ENCODE data around the gene CDH24.

CDH24 gene

DNA sequence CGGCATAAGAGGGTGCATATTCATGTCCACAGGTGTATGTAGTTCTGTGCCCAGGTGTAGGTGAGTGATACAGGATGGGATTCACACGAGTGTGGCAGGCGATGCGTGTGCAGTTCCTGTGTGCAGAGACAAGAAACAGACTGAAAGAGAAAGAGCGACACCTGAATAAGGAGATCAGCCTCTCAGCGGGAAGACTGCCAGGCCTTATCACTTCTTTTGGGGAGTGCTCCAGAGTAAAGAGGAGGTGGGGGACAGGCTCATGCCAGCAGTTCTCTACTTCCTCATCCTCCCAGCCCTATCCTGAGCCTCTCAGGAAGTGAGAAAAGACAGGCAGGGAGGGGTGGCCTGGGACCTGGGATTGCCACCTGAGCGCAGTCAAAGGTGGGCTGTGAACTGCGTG lies 12.5 kb downstream of the CDH24 start:
- TF ChIP-seq, protein P1, sequence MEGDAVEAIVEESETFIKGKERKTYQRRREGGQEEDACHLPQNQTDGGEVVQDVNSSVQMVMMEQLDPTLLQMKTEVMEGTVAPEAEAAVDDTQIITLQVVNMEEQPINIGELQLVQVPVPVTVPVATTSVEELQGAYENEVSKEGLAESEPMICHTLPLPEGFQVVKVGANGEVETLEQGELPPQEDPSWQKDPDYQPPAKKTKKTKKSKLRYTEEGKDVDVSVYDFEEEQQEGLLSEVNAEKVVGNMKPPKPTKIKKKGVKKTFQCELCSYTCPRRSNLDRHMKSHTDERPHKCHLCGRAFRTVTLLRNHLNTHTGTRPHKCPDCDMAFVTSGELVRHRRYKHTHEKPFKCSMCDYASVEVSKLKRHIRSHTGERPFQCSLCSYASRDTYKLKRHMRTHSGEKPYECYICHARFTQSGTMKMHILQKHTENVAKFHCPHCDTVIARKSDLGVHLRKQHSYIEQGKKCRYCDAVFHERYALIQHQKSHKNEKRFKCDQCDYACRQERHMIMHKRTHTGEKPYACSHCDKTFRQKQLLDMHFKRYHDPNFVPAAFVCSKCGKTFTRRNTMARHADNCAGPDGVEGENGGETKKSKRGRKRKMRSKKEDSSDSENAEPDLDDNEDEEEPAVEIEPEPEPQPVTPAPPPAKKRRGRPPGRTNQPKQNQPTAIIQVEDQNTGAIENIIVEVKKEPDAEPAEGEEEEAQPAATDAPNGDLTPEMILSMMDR (IDR thresholded peaks at IDR 0.05; ENCODE audit: low read depth, low read length) = no peak
- DNase-seq (ENCODE audit: low read depth in 2 of 2) = no peak
- H3K4me3 ChIP-seq (replicated peaks in 1 of 2; ENCODE audit: low read depth in 2 of 2, low read length in 2 of 2) = no peak overlapping the region

DNA sequence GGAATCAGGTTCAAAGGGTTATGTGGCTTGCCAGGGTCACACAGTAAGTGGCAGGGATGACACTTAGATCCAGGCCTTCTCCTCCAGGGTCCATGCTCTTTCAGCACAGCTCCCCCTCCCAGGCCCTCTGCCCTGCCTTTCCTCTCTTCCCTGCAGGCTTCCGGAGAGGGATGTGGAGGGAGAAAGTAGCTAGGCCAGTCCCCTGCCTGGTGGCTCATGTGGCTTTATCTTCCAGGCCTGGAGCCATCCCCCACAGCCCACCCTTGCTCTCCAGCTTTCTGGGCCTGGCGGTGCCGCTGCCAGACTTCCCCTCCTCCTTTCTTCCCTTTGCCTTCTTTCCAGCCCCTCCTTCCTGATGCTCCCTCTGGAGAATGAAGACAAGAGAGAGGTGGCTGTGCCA lies 13.6 kb downstream of the CDH24 start:
- TF ChIP-seq, protein P1 (IDR thresholded peaks at IDR 0.05; ENCODE audit: low read depth, low read length) = no peak
- no peak overlapping the region for H3K4me3 ChIP-seq (replicated peaks in 1 of 2; ENCODE audit: low read depth in 2 of 2, low read length in 2 of 2)
- DNase-seq (ENCODE audit: low read depth in 2 of 2) = no peak

DNA sequence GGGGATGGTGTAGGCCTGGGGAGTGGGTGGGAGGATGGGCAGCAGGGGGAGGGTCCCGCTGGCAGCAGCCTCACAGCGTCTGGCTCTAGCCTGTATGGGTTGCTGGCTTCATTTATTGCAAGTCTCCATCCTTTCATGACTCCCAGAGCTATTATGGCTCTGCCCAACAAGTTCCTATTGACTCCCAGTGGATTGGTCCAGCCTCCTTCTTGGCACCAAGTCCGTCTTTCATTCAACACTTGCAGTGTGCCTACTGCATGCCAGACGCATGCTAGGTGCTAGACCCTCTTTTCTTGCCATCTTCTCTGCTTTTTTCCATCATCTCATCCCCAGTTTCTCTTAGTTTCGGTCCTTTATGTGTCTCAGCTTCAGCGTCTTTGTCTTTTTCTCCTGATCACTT lies 14.2 kb downstream of the CDH24 start:
- DNase-seq (ENCODE audit: low read depth in 2 of 2) = no peak
- TF ChIP-seq, protein P1 (IDR thresholded peaks at IDR 0.05; ENCODE audit: low read depth, low read length) = no peak
- H3K4me3 ChIP-seq (replicated peaks in 1 of 2; ENCODE audit: low read depth in 2 of 2, low read length in 2 of 2) = no peak overlapping the region

DNA sequence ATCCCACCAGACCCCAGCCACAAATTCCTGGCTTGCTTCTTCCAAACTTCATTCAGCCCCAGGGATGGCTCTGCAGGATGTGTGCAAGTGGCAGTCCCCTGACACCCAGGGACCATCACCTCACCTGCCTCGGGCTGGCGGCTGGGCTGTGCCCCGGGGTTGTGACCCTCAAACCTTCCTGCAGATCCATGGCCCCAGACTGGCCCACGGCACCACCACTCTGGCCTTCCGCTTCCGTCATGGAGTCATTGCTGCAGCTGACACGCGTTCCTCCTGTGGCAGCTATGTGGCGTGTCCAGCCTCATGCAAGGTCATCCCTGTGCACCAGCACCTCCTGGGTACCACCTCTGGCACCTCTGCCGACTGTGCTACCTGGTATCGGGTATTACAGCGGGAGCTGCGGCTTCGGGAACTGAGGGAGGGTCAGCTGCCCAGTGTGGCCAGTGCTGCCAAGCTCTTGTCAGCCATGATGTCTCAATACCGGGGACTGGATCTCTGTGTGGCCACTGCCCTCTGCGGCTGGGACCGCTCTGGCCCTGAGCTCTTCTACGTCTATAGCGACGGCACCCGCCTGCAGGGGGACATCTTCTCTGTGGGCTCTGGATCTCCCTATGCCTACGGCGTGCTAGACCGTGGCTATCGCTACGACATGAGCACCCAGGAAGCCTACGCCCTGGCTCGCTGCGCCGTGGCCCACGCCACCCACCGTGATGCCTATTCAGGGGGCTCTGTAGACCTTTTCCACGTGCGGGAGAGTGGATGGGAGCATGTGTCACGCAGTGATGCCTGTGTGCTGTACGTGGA lies 15.0 kb downstream of the CDH24 start, which contains the start of gene PSMB11:
PSMB11 (plus strand) TSS at position 51 of the 804 bp plus-strand sequence; CDS start at position 65, 14 bp downstream.
- DNase-seq (ENCODE audit: low read depth in 2 of 2) = no peak
- TF ChIP-seq, protein P1 (IDR thresholded peaks at IDR 0.05; ENCODE audit: low read depth, low read length) = no peak
- no peak within 1 kb of the TSS for H3K4me3 ChIP-seq (replicated peaks in 1 of 2; ENCODE audit: low read depth in 2 of 2, low read length in 2 of 2)

DNA sequence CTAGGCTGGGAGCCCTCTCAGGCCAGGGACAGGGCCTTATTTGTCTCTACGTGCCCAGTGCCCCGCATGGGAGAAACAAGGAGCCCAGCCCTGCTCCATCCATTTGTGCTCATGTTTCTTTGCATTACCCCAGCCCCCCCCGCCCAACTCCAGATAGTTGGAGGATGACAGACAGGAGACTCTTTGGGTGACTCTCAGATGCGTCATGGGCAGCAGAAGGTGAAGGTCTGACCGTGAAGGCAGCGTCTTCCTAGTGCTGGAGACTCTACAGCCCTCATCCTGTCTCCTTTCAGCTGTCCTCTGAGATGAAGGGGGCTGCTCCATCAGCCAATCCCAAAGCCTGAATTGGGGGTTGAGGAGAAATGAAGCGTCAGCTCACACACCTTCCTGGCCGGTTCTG lies 15.6 kb downstream of the CDH24 start:
- TF ChIP-seq, protein P1 (IDR thresholded peaks at IDR 0.05; ENCODE audit: low read depth, low read length) = no peak
- DNase-seq (ENCODE audit: low read depth in 2 of 2) = peak in 1 of 2 donors; percentile 35
- H3K4me3 ChIP-seq (replicated peaks in 1 of 2; ENCODE audit: low read depth in 2 of 2, low read length in 2 of 2) = no peak overlapping the region

DNA sequence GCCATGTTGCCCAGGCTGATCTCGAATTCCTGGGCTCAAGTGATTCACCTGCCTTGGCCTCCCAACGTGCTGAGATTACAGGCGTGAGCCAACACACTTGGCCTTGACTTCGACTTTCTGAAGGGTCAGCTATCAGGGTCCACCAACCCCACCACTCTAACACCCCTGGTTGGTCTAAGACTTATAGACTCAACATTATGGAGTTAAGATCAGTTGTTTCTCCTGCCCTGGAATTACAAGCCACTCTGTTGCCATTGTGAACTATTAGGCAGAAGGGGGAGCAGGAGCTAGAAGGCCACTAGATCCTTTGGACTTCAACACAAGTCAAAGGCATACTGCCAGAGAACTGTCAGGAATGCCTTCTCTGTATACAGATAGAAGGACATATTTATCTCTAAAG lies 17.2 kb downstream of the CDH24 start:
- H3K4me3 ChIP-seq (replicated peaks in 1 of 2; ENCODE audit: low read depth in 2 of 2, low read length in 2 of 2) = no peak overlapping the region
- no peak for DNase-seq (ENCODE audit: low read depth in 2 of 2)
- TF ChIP-seq, protein P1 (IDR thresholded peaks at IDR 0.05; ENCODE audit: low read depth, low read length) = no peak

Measured in cardiac fibroblast (primary cell).